Adrenal gland (tissue), 12 donors: Measurements from ENCODE around the gene FZR1. TPM values are rescaled to one million over a fixed set of nuclear protein-coding genes. Genes with fewer than 3 reads are reported as not detected.

Experiments
- DNase-seq, 7 donors: peaks; one replicate each; pipeline ENCODE4 v3.0.0-alpha.2; 2019 to 2020
- H3K27ac ChIP-seq, 5 donors: fragments of 200-600 bp; sonication (generic) in 4 of 5; 1 replicate in 3 of 5; 2 replicates in 2 of 5; pipeline versions ENCODE4 v1.5.1 to v1.8.0; 2016 to 2020; ENCODE audit warnings: mild to moderate bottlenecking in 1 of 5
- H3K27me3 ChIP-seq: fragments of 200-600 bp; 2 replicates; pipeline ENCODE4 v1.8.0; 2021
- H3K36me3 ChIP-seq, 2 donors: fragments of 200-600 bp; replicated peaks in 1 of 2; 1 replicate in 1 of 2; 2 replicates in 1 of 2; pipeline versions ENCODE4 v1.5.1 to v1.8.0; 2018 to 2022
- H3K4me1 ChIP-seq, 2 donors: fragments of 200-600 bp; replicated peaks in 1 of 2; 1 replicate in 1 of 2; 2 replicates in 1 of 2; pipeline versions ENCODE4 v1.5.1 to v1.8.0; 2018 to 2021
- H3K4me3 ChIP-seq, 4 donors: fragments of 200-600 bp; sonication (generic) in 3 of 4; one replicate each; pipeline ENCODE4 v1.5.1; 2016 to 2018
- H3K9me3 ChIP-seq, 3 donors: fragments of 200-600 bp; sonication (generic) in 1 of 3; replicated peaks in 1 of 3; 1 replicate in 2 of 3; 2 replicates in 1 of 3; pipeline versions ENCODE4 v1.5.1 to v1.8.0; 2016 to 2021
- CTCF ChIP-seq, 6 experiments: fragments of 450-650 bp in 4 of 6; fragments of 200-600 bp in 2 of 6; sonication (generic) in 1 of 6; IDR thresholded peaks; 1 replicate in 5 of 6; 2 replicates in 1 of 6; pipeline versions ENCODE4 v1.5.1 to v1.8.0; 2016 to 2021; ENCODE audit warnings: antibody characterized with exemption in 6 of 6, mild to moderate bottlenecking in 2 of 6, moderate library complexity in 1 of 6
- POLR2A ChIP-seq, 2 donors: fragments of 450-650 bp; IDR thresholded peaks; one replicate each; pipeline ENCODE4 v1.6.1; 2017; ENCODE audit warnings: antibody characterized with exemption in 2 of 2, mild to moderate bottlenecking in 2 of 2, moderate library complexity in 1 of 2
- WGBS, 4 donors: extraction: QIAGEN DNeasy Blood & Tissue Kit in 2 of 4; methylation state at CpG; one replicate each; pipeline versions ENCODE4 v1.1.5 to v1.1.7; 2013 to 2017; 5-methylcytosine and 5-hydroxymethylcytosine counted together
- intact Hi-C, 2 donors: fragments of 100-400 bp; cut with DNase I; formaldehyde crosslinking; loops; one replicate each; pipeline versions ENCODE4 v1.14.1 to v1.15.0; 2022 to 2023
- polyA plus RNA-seq, 3 donors: library from polyadenylated mRNA; stranded (reverse); fragments of 200-250 nt in 2 of 3; fragments of 350-450 nt in 1 of 3; fragmentation: Illumina TruSeq in 1 of 3; extraction: RNeasy Lipid Tissue Mini Kit (QIAGEN cat#74804) in 1 of 3; gene quantifications; one replicate each; pipeline ENCODE4 v1.2.3, GENCODE V29; 2013 to 2014
- total RNA-seq, 9 donors: library from RNA; depleted of rRNA in 4 of 9; stranded (reverse); fragments of >200 nt in 4 of 9; fragments of 120-200 nt in 1 of 9; fragmentation: NEBNext Ultra II Directional in 1 of 9; extraction: Animal tissue kit (Norgen Biotek cat#: 25700) in 1 of 9; gene quantifications; one replicate each; pipeline versions ENCODE4 v1.1.0 to v1.2.4, GENCODE V29; 2013 to 2023
- donor health status: healthy with polysubstance abuse.
- donor health status: Bipolar disorder and iron deficiency.
- donor health status: DM: yes; HTN: yes; CAD: no.
- donor health status: DM: no; HTN: no; CAD: no.
- donor health status: DM: no; HTN: no; CAD: no.
- donor health status: DM: yes; HTN: yes; CAD: no.

Gene FZR1
- total and polyA plus RNA-seq, 12 donors: 17.9 to 85.0 (median 38.0) TPM

DNA sequence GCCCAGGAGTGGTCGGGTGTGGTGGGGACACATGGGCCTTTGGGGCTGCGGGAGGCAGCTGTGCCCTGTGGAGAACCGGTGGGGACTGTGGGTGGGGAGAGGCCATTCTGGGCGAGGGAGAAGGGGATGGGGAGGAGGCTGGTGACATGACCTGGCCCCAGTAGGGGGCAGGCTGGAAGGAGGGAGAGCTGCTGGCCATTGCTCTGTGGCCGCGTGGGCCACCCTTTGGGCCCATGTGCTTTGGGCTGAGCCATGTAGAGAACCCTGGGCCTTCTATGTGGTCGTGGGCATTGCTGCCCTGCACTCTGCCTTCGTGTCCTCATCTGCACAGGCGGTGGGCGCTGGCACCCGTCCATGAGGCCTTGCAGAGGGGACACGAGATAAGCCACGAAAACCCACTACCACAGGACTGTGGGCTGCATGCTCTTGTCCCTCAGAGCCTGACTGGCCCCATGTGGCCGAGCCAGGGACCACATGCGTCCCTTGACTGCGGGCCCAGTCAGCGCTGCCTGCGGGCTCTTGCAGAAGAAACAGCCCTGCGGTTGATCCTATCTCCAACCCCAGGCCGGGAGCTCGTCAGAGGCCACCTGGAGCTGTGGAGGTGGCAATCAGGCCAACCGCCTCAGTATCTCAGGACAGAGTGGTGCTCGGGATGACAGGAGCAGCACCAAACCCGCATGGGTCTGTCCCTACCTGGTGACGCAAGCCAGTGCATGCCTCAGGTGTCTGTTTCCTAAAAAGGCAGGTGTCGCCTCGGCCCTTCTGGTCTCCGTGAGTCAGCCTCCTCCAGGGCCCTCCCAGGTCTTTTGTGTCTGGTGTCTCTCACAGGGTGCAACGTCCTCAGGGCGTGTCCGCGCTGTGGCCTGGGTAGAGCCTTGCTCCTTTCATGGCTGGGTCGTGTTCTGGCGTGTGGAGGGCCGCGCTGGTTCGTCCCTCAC lies 14.3 kb downstream of the FZR1 start:
- H3K27ac ChIP-seq: peak overlapping the region in 1 of 5 donors; percentile 13
- WGBS, 4 donors: 88 to 90% (median 89%) methylated on average over 21 to 37 of the region's 37 CpGs
- DNase-seq: peak in 3 of 7 donors; percentile 20 to 86 (median 33)
- H3K9me3 ChIP-seq: no peaks in the 10 kb centered on the region
- H3K27me3 ChIP-seq: no peaks in the 10 kb centered on the region
- peaks cover 23 to 46% of the 10 kb centered on the region in 2 donors for H3K4me1 ChIP-seq
- intact Hi-C loops: no loop called here
- TF ChIP-seq CTCF (IDR thresholded peaks at IDR 0.05) (no peak), POLR2A (IDR thresholded peaks at IDR 0.05) (no peak)
- H3K4me3 ChIP-seq: no peak overlapping the region
- H3K36me3 ChIP-seq: peaks cover 0 to 18% of the 10 kb centered on the region in 2 donors

- H3K27me3 ChIP-seq: no peaks in the 10 kb centered on the region
- no peak overlapping the region for H3K4me3 ChIP-seq
- H3K4me1 ChIP-seq: peaks cover 23 to 46% of the 10 kb centered on the region in 2 donors
- no peak for DNase-seq
- WGBS, 4 donors: 86 to 95% (median 90%) methylated on average over 7 of the region's 7 CpGs
- TF ChIP-seq CTCF (IDR thresholded peaks at IDR 0.05) (no peak), POLR2A (IDR thresholded peaks at IDR 0.05) (no peak)
- H3K27ac ChIP-seq: peak overlapping the region in 1 of 5 donors; percentile 13
- peaks cover 0 to 24% of the 10 kb centered on the region in 2 donors for H3K36me3 ChIP-seq
- H3K9me3 ChIP-seq: no peaks in the 10 kb centered on the region
- intact Hi-C loops: no loop called here
Observed at GRCh38 chr19:3521104-3521445, 15.0 kb downstream of the FZR1 start.

GRCh38 chr19:3522421-3523360 lies 16.6 kb downstream of the FZR1 start:
- intact Hi-C loops: no loop called here
- 85 to 90% (median 88%) methylated on average over 5 to 40 of the region's 40 CpGs for WGBS, 4 donors
- TF ChIP-seq CTCF (IDR thresholded peaks at IDR 0.05) (no peak), POLR2A (IDR thresholded peaks at IDR 0.05) (no peak)
- peaks cover 17 to 36% of the 10 kb centered on the region in 2 donors for H3K4me1 ChIP-seq
- H3K4me3 ChIP-seq: no peak overlapping the region
- H3K27me3 ChIP-seq: no peaks in the 10 kb centered on the region
- H3K36me3 ChIP-seq: peaks cover 0 to 40% of the 10 kb centered on the region in 2 donors
- no peaks in the 10 kb centered on the region for H3K9me3 ChIP-seq
- DNase-seq: no peak
- H3K27ac ChIP-seq: peak overlapping the region in 2 of 5 donors; percentile 72 to 78
